C4-2B (cell line): ENCODE measurements around the gene FLOT1.

Experiments used
- H3K27ac ChIP-seq: fragments of 450-650 bp; 2 replicates; pipeline ENCODE4 v1.5.1; 2017
- CTCF ChIP-seq: fragments of 450-650 bp; conservative IDR thresholded peaks from 2 replicates; pipeline ENCODE4 v1.5.1; 2017; ENCODE audit warnings: mild to moderate bottlenecking
- ZFX ChIP-seq: fragments of 450-650 bp; IDR thresholded peaks from 2 replicates; pipeline ENCODE4 v1.6.1; 2017

Gene FLOT1

DNA sequence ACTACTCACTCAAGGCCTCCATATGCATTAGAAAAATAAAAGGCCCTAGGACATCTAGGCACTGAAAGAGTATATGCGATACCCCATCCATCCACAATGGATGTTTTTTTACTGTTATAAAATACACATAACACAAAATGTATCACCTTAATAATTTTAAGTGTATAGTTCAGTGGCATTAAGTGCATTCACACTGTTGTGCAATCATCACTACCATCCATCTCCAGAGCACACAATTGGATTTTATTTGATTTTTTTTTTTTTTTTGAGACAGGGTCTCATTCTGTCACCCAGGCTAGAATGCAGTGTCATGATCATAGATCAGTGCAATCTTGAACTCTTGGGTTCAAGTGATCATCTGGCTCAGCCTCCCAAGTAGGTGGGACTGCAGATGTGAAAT, 28.2 kb downstream of the FLOT1 start:
- H3K27ac ChIP-seq, result no peak overlapping the region
- no peak for TF ChIP-seq ZFX
- TF ChIP-seq CTCF, result no peak

DNA sequence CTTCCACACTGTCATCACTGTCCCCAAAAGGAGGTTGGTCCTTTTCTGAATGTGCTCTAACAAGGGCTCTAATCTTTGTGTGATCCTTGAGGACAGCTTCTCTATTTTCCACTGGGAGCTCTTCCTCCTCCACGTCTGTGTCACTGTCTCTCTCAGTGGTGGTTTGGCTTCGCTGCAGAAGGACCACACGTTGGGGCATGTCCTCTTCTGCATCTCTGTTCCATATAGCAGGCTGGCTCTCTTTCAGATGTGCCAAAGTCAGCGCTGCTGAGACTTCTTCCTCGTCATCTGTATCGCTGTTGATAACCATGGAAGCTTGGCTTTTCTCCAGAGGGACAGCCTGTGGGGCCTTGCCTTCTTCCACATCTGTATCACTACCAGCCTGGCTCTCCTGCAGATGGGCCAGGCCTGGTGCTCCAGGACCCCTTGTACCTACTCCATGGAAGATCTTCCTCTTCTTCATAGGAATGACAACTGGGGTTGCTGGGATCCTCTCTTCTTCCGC, 30.0 kb downstream of the FLOT1 start:
- no peak overlapping the region for H3K27ac ChIP-seq
- TF ChIP-seq ZFX, result no peak
- no peak for TF ChIP-seq CTCF

GRCh38 chr6:30711758-30712380, 30.6 kb downstream of the FLOT1 start:
- no peak overlapping the region for H3K27ac ChIP-seq
- TF ChIP-seq CTCF, result no peak

- H3K27ac ChIP-seq, result no peak overlapping the region
- TF ChIP-seq CTCF, result no peak
- no peak for TF ChIP-seq ZFX
Observed at GRCh38 chr6:30709101-30709868, 33.2 kb downstream of the FLOT1 start.

DNA sequence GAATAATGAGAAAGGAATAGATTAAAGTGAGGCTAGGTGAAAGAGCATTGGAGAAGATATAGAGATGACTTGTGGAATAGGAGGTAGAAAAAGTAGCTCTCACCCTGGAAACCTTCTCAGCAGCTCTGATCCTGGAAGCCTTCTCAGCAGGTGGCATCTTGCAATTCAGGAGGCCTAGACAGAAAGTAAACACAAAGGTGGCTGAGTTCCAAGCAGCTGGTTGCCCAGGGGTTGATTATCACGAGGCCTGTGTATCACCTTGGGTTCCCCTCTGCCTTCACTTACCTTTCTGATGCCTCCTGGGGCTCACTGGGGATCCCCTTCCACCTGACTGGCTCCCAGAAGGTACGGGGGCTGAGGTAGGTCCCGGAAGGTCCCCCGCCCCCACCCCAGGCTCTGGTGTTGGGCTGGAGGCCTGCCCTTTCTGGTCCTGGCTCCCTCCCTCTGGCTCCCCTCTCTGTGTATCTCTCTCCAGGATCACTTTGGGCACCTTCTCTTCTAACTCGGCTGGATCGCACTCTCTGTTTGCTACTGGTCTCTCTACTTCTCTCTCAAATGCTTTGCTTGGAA, 35.1 kb downstream of the FLOT1 start:
- H3K27ac ChIP-seq, result no peak overlapping the region

DNA sequence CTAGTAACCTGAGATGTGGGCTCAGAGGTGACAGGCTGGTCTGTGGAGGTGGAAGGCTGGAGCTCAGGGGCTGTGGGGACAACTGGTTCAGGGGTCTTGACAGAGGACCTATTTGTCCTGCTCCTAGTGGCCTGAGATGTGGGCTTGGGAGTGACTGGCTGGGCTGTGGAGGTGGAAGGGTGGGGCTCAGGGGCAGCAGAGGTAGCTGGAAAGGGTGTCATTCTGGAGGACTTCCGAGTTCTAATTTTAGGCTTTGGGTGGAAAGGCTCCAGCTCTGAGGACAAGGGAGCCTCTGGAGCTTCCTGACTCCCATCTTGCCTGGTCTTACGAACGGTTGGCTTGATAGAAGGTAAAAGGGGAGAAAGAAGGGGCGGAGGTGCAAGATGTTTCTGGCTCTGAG, 36.9 kb downstream of the FLOT1 start:
- no peak overlapping the region for H3K27ac ChIP-seq
- no peak for TF ChIP-seq ZFX
- no peak for TF ChIP-seq CTCF

More for the DNA sequence above, 35.1 kb downstream of the FLOT1 start:
- TF ChIP-seq CTCF (no peak), ZFX (no peak)

- TF ChIP-seq CTCF (no peak), ZFX (no peak)
- no peak overlapping the region for H3K27ac ChIP-seq
Observed at GRCh38 chr6:30703821-30704220, 38.7 kb downstream of the FLOT1 start.
